Hepatocyte (in vitro differentiated cells): ENCODE measurements around the gene VWA2. TPM values are rescaled to one million over a fixed set of nuclear protein-coding genes. Genes with fewer than 3 reads are reported as not detected.
A peak's percentile ranks its signal among the peaks of the same experiment; 100 is the strongest.

Source experiments
- DNase-seq: peaks from one replicate; pipeline ENCODE4 v3.0.0-alpha.2; 2016; ENCODE audit warnings: low spot score
- H2AFZ ChIP-seq: fragments of 200-600 bp; sonication (generic); 2 replicates; pipeline ENCODE4 v1.6.0; 2016; ENCODE audit warnings: antibody characterized with exemption, mild to moderate bottlenecking
- H3K27ac ChIP-seq: fragments of 200-600 bp; sonication (generic); 2 replicates; pipeline ENCODE4 v1.5.1; 2016; ENCODE audit warnings: mild to moderate bottlenecking
- H3K27me3 ChIP-seq: fragments of 200-600 bp; sonication (generic); 2 replicates; pipeline ENCODE4 v1.6.1; 2016
- H3K36me3 ChIP-seq: fragments of 200-600 bp; sonication (generic); replicated peaks from 2 replicates; pipeline ENCODE4 v1.5.1; 2016; ENCODE audit warnings: low read depth; ENCODE audit not compliant: insufficient read depth
- H3K4me1 ChIP-seq: fragments of 200-600 bp; sonication (generic); 2 replicates; pipeline ENCODE4 v1.5.1; 2016; ENCODE audit warnings: mild to moderate bottlenecking, moderate library complexity; ENCODE audit not compliant: insufficient read depth
- H3K4me2 ChIP-seq: fragments of 200-600 bp; sonication (generic); 2 replicates; pipeline ENCODE4 v1.6.0; 2016
- H3K4me3 ChIP-seq: fragments of 200-600 bp; sonication (generic); 2 replicates; pipeline ENCODE4 v1.5.1; 2016; ENCODE audit warnings: mild to moderate bottlenecking
- H3K79me2 ChIP-seq: fragments of 200-600 bp; sonication (generic); 2 replicates; pipeline ENCODE4 v1.6.0; 2017; ENCODE audit warnings: mild to moderate bottlenecking
- H3K9me2 ChIP-seq: fragments of 200-600 bp; sonication (generic); replicated peaks from 2 replicates; pipeline ENCODE4 v1.6.0; 2017; ENCODE audit warnings: mild to moderate bottlenecking; ENCODE audit not compliant: insufficient read depth
- H3K9me3 ChIP-seq: fragments of 200-600 bp; sonication (generic); 2 replicates; pipeline ENCODE4 v1.5.1; 2016; ENCODE audit warnings: low read depth, mild to moderate bottlenecking
- H4K20me1 ChIP-seq: fragments of 200-600 bp; sonication (generic); 2 replicates; pipeline ENCODE4 v1.6.0; 2016; ENCODE audit warnings: mild to moderate bottlenecking; ENCODE audit not compliant: insufficient read depth, poor library complexity, severe bottlenecking
- EZH2 ChIP-seq: fragments of 200-600 bp; sonication (generic); IDR thresholded peaks from 2 replicates; pipeline ENCODE4 v1.6.1; 2016; ENCODE audit warnings: antibody characterized with exemption, mild to moderate bottlenecking, borderline replicate concordance
- EZH2phosphoT487 ChIP-seq: fragments of 200-600 bp; sonication (generic); IDR thresholded peaks from one replicate; pipeline ENCODE4 v1.6.1; 2018; ENCODE audit warnings: antibody characterized with exemption, mild to moderate bottlenecking, low read depth, moderate library complexity; ENCODE audit not compliant: unreplicated experiment, severe bottlenecking
- WGBS: methylation state at CpG from one replicate; pipeline ENCODE4 v1.1.6; 2016; ENCODE audit warnings: low lambda C conversion rate; ENCODE audit errors: missing lambda C conversion rate; 5-methylcytosine and 5-hydroxymethylcytosine counted together
- polyA plus RNA-seq: library from polyadenylated mRNA; unstranded; fragments of >200 nt; fragmentation: Nextera tagmentation; extraction: Ambion mirVana; gene quantifications from 2 replicates; pipeline ENCODE4 v1.2.1, GENCODE V29; 2016
- total RNA-seq: library from RNA; depleted of rRNA; stranded (reverse); fragments of >200 nt; gene quantifications from 2 replicates; pipeline ENCODE4 v1.2.3, GENCODE V29; 2014
- TF ChIP-seq, protein P1 (sequence below): fragments of 200-600 bp; sonication (generic); IDR thresholded peaks from 2 replicates; pipeline ENCODE4 v1.5.1; 2016; ENCODE audit warnings: antibody characterized with exemption, mild to moderate bottlenecking; ENCODE audit not compliant: poor library complexity

VWA2 gene, protein sequence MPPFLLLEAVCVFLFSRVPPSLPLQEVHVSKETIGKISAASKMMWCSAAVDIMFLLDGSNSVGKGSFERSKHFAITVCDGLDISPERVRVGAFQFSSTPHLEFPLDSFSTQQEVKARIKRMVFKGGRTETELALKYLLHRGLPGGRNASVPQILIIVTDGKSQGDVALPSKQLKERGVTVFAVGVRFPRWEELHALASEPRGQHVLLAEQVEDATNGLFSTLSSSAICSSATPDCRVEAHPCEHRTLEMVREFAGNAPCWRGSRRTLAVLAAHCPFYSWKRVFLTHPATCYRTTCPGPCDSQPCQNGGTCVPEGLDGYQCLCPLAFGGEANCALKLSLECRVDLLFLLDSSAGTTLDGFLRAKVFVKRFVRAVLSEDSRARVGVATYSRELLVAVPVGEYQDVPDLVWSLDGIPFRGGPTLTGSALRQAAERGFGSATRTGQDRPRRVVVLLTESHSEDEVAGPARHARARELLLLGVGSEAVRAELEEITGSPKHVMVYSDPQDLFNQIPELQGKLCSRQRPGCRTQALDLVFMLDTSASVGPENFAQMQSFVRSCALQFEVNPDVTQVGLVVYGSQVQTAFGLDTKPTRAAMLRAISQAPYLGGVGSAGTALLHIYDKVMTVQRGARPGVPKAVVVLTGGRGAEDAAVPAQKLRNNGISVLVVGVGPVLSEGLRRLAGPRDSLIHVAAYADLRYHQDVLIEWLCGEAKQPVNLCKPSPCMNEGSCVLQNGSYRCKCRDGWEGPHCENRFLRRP
- total RNA-seq, result 10.8 and 12.3 TPM in 2 replicates
- polyA plus RNA-seq, result 2.2 and 6.3 TPM in 2 replicates

DNA sequence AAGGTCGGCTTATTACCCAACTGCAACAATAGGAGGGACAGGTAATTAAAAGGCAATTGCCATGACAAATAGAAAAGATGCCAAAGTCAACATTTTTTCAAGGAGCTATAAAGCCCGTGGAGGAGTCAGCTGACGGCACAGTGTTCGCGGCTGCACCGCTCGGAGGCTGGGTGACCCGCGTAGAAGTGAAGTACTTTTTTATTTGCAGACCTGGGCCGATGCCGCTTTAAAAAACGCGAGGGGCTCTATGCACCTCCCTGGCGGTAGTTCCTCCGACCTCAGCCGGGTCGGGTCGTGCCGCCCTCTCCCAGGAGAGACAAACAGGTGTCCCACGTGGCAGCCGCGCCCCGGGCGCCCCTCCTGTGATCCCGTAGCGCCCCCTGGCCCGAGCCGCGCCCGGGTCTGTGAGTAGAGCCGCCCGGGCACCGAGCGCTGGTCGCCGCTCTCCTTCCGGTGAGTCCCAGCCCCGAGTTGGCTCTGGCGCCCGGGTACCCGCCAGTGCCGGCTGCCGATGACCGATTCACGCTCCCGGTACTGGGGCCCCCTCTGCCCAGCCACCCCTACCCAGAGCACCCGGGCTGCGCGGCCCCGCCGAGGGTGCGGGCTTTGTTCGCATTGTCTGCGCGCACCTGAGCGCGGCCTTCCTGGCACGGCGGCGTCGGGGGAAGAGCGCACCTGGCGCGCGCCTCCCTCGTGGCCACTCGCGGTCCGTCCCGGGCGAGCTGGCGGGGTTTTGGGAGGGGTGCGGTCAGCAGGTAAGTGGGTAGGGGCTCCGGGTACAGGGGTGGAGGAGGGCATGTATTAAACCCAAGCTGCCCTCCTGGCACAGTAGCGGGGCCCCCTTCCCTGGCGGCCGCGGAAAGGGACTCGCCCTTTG lies at the start of gene VWA2:
Gene VWA2, plus strand, starts transcription at position 138 of the 877 bp plus-strand sequence. CDS start 9,460 bp downstream, outside the sequence.
- H3K27ac ChIP-seq, result peak within 1 kb of the TSS; percentile 19

DNA sequence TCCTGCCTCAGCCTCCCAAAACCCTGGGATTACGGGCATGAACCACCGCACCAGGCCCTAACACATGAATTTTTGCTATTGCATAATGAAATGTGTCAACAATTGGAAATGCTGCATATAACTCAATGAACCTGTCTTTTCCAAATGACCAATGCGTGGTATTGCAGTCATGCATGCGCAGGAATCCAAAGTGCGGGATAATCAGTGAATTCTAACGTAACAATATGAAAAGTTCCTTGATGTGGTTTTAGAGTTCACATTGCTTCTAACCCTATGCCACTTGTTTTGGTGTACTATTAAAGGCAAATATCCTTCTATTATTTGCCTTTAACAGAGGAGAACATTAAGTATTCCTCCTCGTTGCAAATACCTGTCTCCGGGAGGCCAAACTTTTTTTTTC lies 49.4 kb upstream of the VWA2 start:
- no peaks in the 10 kb centered on the region for H3K9me3 ChIP-seq
- no peaks in the 10 kb centered on the region for H3K36me3 ChIP-seq
- no peak overlapping the region for H3K4me2 ChIP-seq
- no peaks in the 10 kb centered on the region for H3K4me1 ChIP-seq
- no peak overlapping the region for H3K27ac ChIP-seq
- no peaks in the 10 kb centered on the region for H4K20me1 ChIP-seq
- WGBS, result 94% methylated on average over 8 of the region's 8 CpGs
- no peaks in the 10 kb centered on the region for H3K9me2 ChIP-seq
- no peak overlapping the region for H3K4me3 ChIP-seq
- no peak overlapping the region for H2AFZ ChIP-seq
- no peaks in the 10 kb centered on the region for H3K79me2 ChIP-seq
- H3K27me3 ChIP-seq, result no peaks in the 10 kb centered on the region
- DNase-seq, result no peak
- TF ChIP-seq, protein P1, sequence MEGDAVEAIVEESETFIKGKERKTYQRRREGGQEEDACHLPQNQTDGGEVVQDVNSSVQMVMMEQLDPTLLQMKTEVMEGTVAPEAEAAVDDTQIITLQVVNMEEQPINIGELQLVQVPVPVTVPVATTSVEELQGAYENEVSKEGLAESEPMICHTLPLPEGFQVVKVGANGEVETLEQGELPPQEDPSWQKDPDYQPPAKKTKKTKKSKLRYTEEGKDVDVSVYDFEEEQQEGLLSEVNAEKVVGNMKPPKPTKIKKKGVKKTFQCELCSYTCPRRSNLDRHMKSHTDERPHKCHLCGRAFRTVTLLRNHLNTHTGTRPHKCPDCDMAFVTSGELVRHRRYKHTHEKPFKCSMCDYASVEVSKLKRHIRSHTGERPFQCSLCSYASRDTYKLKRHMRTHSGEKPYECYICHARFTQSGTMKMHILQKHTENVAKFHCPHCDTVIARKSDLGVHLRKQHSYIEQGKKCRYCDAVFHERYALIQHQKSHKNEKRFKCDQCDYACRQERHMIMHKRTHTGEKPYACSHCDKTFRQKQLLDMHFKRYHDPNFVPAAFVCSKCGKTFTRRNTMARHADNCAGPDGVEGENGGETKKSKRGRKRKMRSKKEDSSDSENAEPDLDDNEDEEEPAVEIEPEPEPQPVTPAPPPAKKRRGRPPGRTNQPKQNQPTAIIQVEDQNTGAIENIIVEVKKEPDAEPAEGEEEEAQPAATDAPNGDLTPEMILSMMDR, result no peak
- TF ChIP-seq EZH2phosphoT487, result no peak
- no peak for TF ChIP-seq EZH2

More for the DNA sequence above, at the start of gene VWA2:
- Histone ChIP-seq H2AFZ (peak within 1 kb of the TSS; percentile 70), H3K4me3 (peak within 1 kb of the TSS; percentile 49), H3K4me1 (no peaks in the 10 kb centered on the region), H3K79me2 (no peaks in the 10 kb centered on the region), H3K27me3 (peaks cover 46% of the 10 kb centered on the region), H4K20me1 (no peaks in the 10 kb centered on the region), H3K9me2 (no peaks in the 10 kb centered on the region), H3K4me2 (peak within 1 kb of the TSS; percentile 94), H3K9me3 (no peaks in the 10 kb centered on the region), H3K36me3 (no peaks in the 10 kb centered on the region)
- peak; percentile 80 for DNase-seq
- 2% methylated on average over 68 of the region's 79 CpGs for WGBS
- TF ChIP-seq EZH2phosphoT487 (no peak), EZH2 (peak; percentile 67)
- TF ChIP-seq, protein P1, result peak; percentile 42

DNA sequence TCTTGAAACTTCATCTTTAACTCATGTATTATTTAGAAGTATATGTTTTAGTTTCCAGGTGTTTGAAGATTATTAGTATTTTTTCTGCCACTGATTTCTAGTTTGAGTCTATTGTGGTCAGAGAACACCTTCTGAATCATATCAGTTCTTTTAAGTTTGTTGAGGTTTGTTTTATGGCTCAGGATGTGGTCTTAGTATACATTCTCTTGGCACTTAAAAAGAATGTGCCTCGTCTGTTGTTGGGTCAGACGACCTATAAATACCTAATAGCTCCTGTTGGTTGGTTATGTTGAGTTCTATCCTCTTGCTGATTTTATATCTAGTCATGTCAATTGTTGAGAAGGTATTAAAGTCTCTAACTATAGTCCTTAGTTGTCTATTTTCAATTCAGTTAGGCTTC lies 44.0 kb upstream of the VWA2 start:
- H3K4me2 ChIP-seq, result no peak overlapping the region
- no peaks in the 10 kb centered on the region for H3K79me2 ChIP-seq
- H3K4me1 ChIP-seq, result no peaks in the 10 kb centered on the region
- H3K4me3 ChIP-seq, result no peak overlapping the region
- no peak overlapping the region for H3K27ac ChIP-seq
- H2AFZ ChIP-seq, result no peak overlapping the region
- no peaks in the 10 kb centered on the region for H3K36me3 ChIP-seq
- no peak for DNase-seq
- H4K20me1 ChIP-seq, result no peaks in the 10 kb centered on the region
- H3K27me3 ChIP-seq, result no peaks in the 10 kb centered on the region
- H3K9me2 ChIP-seq, result no peaks in the 10 kb centered on the region
- TF ChIP-seq, protein P1, result no peak
- WGBS, result 40% methylated on average over 2 of the region's 2 CpGs
- no peaks in the 10 kb centered on the region for H3K9me3 ChIP-seq
